Stimulated activated CD4-positive, alpha-beta T cell treated with anti-CD3 and anti-CD28 coated beads, TNF-alpha, amount 100 ng/mL, for 48 hours (primary cell): ENCODE data around the gene PHF19.

ENCODE experiments used
- DNase-seq, 3 donors: peaks; one replicate each; pipeline ENCODE4 v3.0.0-alpha.2; 2020; ENCODE audit warnings: low read depth in 3 of 3

The PHF19 gene

GRCh38 chr9:120873512-120873911 is 3.5 kb downstream of the PHF19 start:
- DNase-seq = no peak

GRCh38 chr9:120872791-120873502 is 4.0 kb downstream of the PHF19 start:
- DNase-seq = no peak

- DNase-seq = no peak
Measured at GRCh38 chr9:120870206-120870605, 6.8 kb downstream of the PHF19 start.

DNA sequence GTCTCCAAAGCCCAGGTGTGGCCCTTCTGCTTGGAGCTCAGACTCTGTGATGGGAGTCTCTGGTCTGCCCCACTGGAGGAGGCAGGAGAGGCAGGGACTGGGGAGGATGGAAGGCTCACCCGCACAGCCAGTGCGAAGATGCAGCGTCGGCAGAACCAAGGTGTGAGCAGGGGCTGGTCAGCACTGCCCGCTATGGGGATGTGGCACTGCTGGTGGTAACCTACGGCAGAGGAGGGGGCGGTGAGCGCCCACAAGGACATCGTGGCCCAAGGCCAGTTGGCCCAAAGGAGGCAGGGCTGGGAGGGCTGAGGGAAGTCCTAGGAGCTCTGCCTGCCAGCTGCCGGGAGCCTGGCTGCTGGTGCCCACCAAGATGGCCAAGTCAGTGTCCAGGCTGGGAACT is 7.3 kb downstream of the PHF19 start:
- DNase-seq = no peak

DNA sequence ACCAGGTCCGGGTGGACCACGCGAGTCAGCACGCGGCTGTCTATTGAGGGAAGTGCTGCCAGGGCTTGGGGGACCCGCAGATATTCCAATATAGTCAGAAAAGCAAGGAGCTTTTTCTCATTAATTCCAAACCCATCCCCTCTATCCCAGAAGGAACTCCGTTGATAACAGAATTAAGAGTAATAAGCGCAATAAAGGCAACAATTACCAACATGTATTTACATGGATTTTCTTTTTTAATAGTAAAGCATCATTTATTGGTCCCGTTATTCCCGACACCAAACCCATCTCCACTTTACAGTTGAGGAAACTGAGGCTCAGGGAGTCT is 7.7 kb downstream of the PHF19 start:
- no peak for DNase-seq

- DNase-seq = peak; percentile 95 to 99 (median 97)
Measured at GRCh38 chr9:120868676-120869359, 8.2 kb downstream of the PHF19 start.

DNA sequence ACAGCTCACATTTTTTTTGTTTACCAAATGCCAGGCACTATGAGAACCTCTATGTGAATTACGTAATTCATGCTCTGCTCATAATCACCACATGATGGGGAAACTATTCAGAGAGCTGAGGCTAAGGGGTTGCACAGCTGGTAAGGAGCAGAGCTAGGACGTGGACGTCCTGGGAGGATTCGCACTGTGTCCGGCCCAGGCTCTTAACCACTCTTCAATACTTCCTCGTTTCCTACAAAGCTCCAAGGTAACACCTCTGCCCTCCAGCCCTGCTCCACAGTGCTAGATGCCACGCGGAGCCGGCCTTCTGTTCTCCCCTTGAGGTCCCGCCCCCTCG is 8.7 kb downstream of the PHF19 start:
- no peak for DNase-seq

DNA sequence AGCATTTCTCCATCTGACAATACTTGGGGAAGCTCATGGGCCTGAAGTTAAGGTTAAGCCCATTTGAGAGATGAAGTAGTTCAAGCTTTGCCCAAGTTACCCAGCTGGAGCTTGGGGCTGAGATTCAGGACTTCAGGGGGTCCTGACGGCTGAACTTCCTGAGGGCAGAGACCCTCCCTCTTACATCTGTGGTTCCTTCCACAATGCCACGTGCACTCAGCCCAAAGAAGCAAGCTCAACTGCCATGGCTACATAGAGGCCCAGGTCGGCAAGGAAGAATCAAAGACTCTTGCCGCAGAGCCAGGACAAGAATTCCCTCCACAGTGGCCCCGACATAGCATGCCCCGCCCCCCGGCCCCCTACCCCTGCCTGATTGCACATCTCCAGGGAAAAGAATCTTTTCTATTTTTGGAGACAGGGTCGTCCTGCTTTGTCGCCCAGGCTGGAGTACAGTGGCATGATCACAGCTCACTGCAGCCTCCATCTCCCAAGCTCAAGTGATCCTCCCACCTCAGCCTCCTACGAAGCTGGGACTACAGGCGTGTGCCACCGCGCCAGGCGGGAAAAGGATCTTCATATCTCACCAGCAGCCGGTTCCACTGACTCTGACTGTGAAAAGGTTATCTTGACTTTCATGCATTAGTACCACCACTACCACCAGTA is 9.2 kb downstream of the PHF19 start:
- no peak for DNase-seq

DNA sequence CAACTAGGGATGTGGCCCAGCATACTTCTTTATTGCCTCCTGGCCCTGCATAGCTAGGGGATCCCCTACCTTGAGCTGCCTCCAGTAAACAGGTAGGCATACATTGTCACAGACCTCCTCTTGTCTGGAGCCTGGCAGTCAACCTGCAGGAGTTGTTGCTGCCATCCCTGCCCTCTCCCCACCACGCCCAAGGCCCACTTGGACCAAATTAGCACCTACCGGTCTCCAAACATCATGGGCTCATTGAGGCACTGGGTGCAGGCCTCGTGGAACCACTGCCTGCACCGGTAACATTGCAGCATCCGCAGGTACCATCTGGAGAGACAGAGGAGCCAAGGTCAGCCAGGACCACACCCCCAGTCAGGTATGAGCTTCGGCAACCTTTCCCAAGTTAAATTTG is 10.3 kb downstream of the PHF19 start:
- DNase-seq = no peak

DNA sequence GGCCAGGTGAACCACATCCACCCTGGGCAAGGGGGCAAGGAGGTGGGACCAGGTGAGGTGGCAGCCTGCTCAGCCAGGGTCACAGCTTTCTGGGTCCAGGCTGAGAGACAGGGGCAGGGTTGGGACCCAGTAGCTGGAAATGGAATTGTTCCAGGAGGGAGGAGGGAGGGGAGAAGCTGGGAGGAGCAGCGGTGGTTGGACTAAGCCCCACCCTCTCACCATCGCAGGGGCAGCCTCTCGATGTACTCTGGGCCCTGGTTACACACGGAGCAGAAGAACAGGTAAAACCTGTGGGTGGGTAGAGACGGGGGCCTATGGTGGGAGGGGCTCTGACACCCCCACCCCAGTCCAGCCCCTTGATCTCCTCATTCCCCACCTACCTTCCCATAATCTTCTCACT is 11.2 kb downstream of the PHF19 start:
- DNase-seq = no peak

DNA sequence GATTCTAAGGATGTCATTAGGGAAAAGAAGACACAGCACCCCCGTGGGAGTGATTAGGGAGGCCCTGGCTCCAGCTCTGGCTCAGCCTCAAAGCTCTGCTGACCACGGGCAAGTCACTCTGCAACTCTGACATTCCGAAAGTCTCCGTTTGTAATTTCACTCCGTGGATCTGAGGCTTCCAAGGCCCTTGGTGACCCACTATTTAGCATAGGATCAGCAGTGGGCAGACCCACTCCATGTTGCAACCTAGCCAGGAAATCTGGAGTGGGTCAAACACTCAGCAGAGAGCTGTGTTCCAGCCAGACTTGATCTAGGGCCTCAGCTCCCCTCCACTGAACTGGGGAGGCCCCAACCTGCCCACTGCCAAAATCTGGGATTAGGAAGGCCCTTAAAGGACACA is 11.8 kb downstream of the PHF19 start:
- no peak for DNase-seq

GRCh38 chr9:120864719-120865118 is 12.3 kb downstream of the PHF19 start:
- DNase-seq = no peak

GRCh38 chr9:120863833-120864232 is 13.2 kb downstream of the PHF19 start:
- DNase-seq = no peak

DNA sequence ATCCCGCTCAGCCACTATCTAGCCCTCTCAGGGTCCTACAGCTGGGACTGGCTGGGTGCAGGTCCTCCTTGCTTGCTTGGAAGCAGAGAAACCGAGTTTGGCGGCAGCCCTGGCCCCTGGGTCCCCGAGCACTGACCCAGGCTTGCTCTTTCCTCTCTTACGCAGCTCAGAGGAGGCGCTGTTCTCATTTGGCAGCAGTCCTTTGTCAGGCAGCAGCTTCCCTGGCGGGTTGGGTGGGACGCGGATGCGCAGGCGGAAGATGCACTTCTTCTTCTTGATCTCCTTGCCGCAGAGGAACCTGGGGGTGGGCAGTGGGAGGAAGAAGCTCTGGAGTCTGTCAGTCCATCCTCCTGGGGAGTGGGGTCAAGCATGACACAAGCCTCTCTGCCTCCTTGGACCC is 14.5 kb downstream of the PHF19 start:
- DNase-seq = no peak

DNA sequence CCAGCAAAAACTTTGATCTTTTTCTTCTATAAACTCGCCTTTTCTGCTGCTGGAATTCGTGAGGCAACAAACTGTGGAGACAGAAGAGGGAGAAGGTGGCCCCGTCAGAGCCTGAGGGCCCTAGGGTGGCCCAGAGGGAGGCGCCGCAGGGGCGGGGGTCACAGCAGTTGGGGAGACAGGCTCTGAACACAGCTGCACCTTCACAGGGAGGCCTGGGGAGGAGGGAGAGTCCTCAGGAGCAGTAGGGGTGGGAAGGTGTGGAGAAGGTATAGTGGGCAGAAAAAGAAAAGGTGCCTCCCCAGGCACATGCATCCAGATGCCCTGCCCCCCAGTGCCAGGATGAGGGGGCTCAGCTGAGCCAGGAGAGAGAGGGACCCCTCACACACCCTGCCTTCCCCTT is 15.1 kb downstream of the PHF19 start:
- DNase-seq = no peak

DNA sequence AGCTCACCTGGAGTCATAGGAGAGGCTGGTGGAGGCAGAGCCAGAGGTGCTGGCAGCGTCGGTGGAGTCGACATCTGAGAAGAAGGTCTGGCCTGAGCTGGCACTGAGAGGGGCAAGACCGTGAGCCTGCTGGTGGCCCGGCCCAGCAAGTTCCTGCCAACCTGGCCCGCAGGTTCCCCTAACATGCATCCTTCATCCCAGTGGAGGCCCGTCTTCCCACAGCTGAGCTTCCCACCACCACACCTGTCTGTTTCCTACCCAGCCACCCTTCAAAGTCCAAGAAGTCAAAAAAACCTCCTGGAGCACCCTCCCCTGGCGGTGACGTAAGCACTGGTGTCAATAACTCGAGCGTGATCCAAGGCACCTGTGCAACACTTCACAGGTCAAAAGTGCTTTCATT is 16.9 kb downstream of the PHF19 start:
- no peak for DNase-seq

- DNase-seq = no peak
Measured at GRCh38 chr9:120859361-120859760, 17.6 kb downstream of the PHF19 start.

- DNase-seq = no peak
Measured at GRCh38 chr9:120857902-120858301, 19.1 kb downstream of the PHF19 start.

DNA sequence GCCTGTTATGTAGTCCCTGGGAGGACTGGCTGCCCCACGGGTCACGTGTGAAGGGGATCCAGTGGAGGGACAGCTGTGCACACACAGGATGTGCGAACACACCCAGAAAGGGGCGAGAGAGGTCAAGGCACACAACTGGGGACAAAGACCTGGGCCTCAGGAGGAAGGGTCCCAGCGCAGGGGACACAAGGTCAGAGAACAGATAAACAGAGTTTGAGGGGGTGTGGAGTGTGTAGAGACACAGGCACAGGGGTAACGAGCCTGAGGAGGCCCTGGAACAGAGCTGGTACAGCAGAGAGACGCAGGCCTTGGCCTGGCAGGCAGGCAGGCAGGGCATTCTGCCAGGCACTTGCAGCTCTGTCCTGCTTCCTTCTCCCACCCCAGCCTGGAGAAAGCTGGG is 19.5 kb downstream of the PHF19 start:
- no peak for DNase-seq

GRCh38 chr9:120856700-120857099 is 20.3 kb downstream of the PHF19 start:
- no peak for DNase-seq

DNA sequence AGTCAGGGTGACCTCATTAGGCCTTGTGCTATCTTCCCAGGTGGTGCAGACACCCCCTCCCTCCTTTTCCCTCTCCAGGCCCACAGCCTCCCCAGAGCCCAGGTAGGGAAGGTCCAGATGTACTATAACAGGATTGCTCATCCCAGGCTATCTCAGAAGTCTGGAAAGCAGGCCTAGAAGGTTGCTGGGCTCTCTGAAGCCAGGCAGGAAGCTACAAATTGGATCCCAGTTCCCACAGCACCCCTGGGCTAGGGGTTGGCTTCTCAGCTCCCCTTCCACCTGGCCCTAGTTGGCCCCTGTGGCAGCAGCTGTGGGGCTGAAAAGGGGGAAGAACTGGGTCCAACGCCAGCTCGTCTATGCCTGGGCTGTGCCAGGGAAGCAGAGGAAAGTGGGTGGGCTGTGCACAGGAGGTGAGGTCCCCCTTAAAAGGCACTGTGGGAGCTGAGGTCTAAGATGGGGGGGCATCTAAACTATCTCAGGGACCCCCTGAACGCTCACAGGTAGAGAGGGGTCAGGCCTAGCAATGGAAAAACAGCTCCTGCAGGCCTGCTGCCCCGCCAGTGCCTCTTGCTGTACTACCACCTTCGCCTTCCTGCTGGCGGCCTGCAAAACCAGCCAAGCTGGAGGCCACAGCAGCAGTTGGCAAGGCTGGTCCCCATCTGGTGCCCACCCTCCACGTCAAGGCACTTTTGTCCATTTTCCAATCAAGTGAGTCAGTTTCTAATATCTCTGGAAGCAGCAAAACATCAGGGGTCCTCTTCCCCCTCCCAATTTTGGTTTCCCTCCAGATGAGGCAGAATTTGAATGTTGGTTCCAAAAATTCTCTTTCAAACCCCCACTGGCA is 20.9 kb downstream of the PHF19 start:
- DNase-seq = no peak

DNA sequence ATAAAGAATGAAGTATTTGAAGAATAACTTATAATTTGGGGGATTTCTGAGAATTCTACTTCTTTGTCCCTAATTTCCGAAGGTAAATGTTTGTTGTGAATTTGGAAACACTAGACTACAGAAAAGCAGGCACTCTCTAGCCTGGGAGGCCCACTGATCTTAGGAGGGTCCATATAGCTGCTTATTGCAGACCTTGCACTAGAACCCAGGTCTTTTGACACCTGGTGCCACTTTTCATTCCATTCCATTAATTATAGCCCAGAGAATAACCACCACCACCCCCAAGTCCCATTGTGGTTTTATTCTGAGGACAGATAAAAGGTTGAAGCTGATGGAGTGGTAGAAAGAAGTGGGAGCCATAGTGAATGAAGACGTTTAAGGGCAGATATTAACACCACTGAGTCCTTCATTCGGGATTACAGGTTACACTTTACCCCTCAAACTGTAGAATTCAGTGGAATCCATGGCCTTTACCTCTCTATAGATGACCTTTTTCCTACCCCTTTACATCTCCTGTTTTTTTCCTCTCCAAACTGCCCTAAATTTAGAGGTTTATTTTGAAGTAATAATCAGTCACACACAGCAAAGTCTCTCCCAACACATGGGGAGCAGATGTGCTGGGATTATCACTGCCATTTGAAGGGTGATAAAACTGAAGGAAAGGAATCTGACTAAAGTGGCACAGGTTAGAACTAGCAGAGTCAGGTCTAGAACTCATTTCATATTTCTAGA is 22.2 kb downstream of the PHF19 start:
- DNase-seq = no peak
